ENCODE data around the gene SPAG7. TPM values are rescaled to one million over a fixed set of nuclear protein-coding genes. Genes with fewer than 3 reads are reported as not detected.

Gene SPAG7
- total RNA-seq, 2 donors from 2014 or later = 83.9 to 122 TPM

GRCh38 chr17:4958102-4958501, 9.5 kb downstream of the SPAG7 start:
- no peak for DNase-seq (ENCODE audit: low spot score)
- no peak for TF ChIP-seq CTCF (IDR thresholded peaks at IDR 0.05)
- peaks cover 0 to 4% of the 10 kb centered on the region in 2 donors for H3K4me1 ChIP-seq
- H3K4me3 ChIP-seq = no peak overlapping the region
- H3K27ac ChIP-seq = no peak overlapping the region
- peaks cover 38% of the 10 kb centered on the region for H3K36me3 ChIP-seq
- H3K9me3 ChIP-seq = no peaks in the 10 kb centered on the region
- no peaks in the 10 kb centered on the region for H3K27me3 ChIP-seq

GRCh38 chr17:4956493-4957061, 11.0 kb downstream of the SPAG7 start:
- no peaks in the 10 kb centered on the region for H3K27me3 ChIP-seq
- peak in 1 of 2 donors; percentile 31 for TF ChIP-seq CTCF (IDR thresholded peaks at IDR 0.05)
- no peak for DNase-seq (ENCODE audit: low spot score)
- H3K4me1 ChIP-seq = peaks cover 0 to 11% of the 10 kb centered on the region in 2 donors
- H3K9me3 ChIP-seq = no peaks in the 10 kb centered on the region
- peaks cover 38% of the 10 kb centered on the region for H3K36me3 ChIP-seq
- no peak overlapping the region for H3K4me3 ChIP-seq
- no peak overlapping the region for H3K27ac ChIP-seq

- no peak for DNase-seq (ENCODE audit: low spot score)
- H3K4me1 ChIP-seq = peaks cover 0 to 25% of the 10 kb centered on the region in 2 donors
- no peak for TF ChIP-seq CTCF (IDR thresholded peaks at IDR 0.05)
Measured at GRCh38 chr17:4955091-4955490, 12.5 kb downstream of the SPAG7 start.

GRCh38 chr17:4953451-4953961, 14.1 kb downstream of the SPAG7 start:
- no peaks in the 10 kb centered on the region for H3K9me3 ChIP-seq
- H3K27ac ChIP-seq = peak overlapping the region; percentile 5 to 100
- no peak for DNase-seq (ENCODE audit: low spot score)
- no peak for TF ChIP-seq CTCF (IDR thresholded peaks at IDR 0.05)
- peaks cover 13% of the 10 kb centered on the region for H3K36me3 ChIP-seq
- H3K4me1 ChIP-seq = peaks cover 0 to 27% of the 10 kb centered on the region in 2 donors
- H3K27me3 ChIP-seq = no peaks in the 10 kb centered on the region
- no peak overlapping the region for H3K4me3 ChIP-seq

More at GRCh38 chr17:4955091-4955490, 12.5 kb downstream of the SPAG7 start:
- H3K4me3 ChIP-seq = no peak overlapping the region
- H3K27me3 ChIP-seq = no peaks in the 10 kb centered on the region
- H3K9me3 ChIP-seq = no peaks in the 10 kb centered on the region
- H3K36me3 ChIP-seq = peaks cover 29% of the 10 kb centered on the region
- no peak overlapping the region for H3K27ac ChIP-seq

- DNase-seq (ENCODE audit: low spot score) = no peak
- H3K36me3 ChIP-seq = no peaks in the 10 kb centered on the region
- peak overlapping the region; percentile 98 to 100 for H3K27ac ChIP-seq
- no peaks in the 10 kb centered on the region for H3K27me3 ChIP-seq
- H3K9me3 ChIP-seq = no peaks in the 10 kb centered on the region
- H3K4me1 ChIP-seq = peaks cover 0 to 39% of the 10 kb centered on the region in 2 donors
- peak overlapping the region; percentile 14 to 89 for H3K4me3 ChIP-seq
- no peak for TF ChIP-seq CTCF (IDR thresholded peaks at IDR 0.05)
Measured at GRCh38 chr17:4951486-4951885, 16.1 kb downstream of the SPAG7 start.
